GOT3 (cell line): ENCODE measurements around the gene GMIP.

Experiments used
- DNase-seq: peaks from one replicate; lab custom pipeline; 2025; ENCODE audit warnings: mixed read lengths; lab: John Stamatoyannopoulos, UW

GMIP gene

DNA sequence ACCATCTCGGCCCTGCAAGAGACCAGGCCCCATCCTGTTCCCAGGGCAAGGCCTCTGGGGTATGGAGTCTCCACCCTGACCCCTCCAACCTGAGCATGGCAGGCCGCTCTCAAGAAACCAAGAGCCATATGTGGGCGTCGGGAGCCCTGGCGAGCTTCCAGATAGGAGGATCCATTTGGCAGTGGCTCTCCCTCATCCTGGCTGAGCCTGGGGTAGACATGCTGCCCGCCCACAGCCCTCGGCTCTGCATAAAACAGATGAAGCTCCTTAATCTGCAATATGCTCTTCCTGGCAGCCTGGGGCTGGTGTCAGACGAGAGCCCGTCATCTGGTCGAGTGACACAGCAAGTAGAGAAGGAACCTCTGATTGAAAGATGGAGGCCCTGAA lies 13.9 kb upstream of the GMIP start:
- no peak for DNase-seq

- no peak for DNase-seq
Measured at GRCh38 chr19:19656451-19657396, 13.3 kb upstream of the GMIP start.

GRCh38 chr19:19655641-19656343 lies 12.3 kb upstream of the GMIP start:
- no peak for DNase-seq

DNA sequence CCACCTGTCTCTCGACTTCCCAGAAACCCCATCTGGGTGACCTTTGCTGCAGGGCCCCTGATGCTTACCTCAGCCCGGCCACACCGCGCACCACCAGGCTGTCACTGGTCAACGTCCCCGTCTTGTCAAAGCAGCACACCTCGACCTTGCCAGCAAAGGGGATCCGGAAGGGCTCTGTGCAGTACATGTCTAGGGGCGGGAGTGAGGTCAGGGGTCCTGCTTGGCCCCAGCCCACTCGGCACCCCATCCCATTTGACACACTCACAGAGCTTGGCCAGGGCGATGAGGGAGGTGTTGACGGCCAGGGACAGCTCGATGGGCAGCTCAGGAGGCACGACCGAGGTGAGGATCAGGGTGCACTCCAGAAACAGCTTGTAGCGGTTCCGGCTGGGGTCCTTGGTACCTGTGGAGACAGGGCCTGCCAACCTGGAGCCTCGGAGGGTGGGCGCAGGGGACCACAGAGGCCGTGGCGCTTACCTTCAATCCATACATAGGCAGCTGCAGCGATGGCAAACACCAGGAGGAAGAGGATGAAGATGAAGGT lies 11.7 kb upstream of the GMIP start:
- DNase-seq = no peak

DNA sequence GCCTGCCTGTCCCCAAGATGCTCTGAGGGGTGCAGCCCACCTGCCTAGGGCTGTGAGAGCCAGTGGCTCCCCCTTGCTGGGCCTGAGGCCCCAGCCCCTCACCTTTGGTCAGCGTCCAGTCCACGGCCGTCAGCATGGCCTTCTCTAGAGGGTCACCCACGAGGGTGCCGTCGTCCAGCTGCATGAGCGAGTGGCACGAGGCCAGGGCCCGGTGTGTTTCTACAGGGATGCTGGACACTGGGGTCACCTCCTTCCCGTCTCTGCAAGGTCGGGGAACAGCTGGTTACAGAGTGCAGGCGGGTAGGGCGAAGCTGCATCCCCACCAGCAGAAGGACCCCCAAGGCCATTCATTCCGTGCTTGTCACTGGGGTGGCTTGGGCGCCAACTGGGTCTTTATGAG lies 11.0 kb upstream of the GMIP start:
- no peak for DNase-seq

GRCh38 chr19:19653597-19654147 lies 10.2 kb upstream of the GMIP start:
- no peak for DNase-seq

DNA sequence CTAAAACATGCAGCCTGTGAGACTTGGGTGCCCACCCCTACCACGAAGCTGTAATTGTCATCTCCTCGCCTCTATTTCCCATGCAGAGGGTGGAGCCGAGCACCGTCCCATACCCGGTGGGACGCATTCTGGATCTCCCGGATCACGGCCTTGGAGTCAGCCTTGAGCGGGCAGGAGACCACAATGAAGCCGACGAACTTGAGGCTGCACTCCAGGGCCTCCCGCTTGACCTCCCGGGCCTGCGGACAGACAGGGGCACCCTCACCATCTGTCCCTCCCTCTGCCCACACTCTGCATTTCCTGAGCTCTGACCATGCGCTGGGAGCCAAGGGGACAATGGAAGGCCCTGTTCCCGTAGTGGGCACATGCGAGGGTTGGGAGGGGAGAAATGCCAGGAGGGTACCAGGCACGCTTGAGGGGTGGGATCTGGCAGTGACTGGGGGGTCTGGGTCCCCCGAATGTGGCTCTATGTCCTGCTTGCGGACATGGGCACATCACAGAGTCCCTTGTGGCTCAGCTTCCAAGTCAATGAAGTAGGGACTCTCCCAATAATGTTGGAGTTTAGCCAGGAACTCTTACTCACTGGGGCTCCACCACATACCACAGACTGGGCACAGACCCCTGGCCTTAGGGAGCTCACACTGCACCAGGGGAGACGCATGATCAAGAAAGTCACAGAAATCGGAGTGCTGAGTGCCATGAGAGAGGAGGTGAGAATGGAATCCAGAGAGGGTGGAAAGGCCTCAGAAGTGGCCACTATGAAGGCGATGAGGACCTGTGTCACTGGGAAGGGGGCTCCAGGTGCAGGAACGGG lies 9.2 kb upstream of the GMIP start:
- DNase-seq = no peak

DNA sequence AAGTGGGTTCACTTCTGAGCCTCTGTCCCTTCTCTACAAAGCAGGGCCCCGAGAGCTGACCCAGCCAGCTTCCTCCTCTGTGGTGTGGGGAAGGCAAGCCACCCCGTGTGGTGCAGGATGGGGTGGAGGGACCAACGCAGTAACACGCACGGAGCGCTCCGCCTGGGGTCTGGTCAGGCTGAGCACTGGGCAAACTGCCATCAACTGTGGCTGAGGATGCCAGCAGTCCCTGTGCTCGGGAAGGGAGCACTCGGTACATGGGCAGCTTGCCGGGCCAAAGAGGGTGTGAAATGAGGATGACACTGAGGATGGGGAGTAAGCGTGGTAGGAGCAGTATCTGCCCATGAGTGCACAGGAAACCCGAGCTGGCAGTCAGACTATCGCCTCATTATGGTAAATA lies 7.6 kb upstream of the GMIP start:
- no peak for DNase-seq

DNA sequence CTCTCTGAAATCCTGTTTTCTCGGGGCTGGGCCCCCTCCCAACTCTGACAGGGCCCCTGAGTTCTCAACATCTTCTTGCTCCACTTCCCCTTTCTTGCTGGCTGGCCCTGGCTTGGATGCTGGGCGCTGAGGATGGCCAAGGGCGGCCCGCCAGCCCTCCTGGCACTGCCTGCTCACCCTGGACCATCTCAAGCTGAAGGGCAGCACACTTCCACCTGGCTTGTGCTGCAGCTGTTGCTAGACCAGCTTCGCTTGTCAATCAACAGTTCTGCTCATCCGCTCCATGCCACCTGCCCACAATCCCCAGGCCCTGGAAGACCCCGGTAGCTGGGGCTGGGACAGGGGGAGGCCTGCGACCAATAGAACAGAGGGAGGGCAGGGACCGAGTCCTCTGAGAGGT lies 6.9 kb upstream of the GMIP start:
- DNase-seq = no peak

- no peak for DNase-seq
Measured at GRCh38 chr19:19649580-19649995, 6.1 kb upstream of the GMIP start.

DNA sequence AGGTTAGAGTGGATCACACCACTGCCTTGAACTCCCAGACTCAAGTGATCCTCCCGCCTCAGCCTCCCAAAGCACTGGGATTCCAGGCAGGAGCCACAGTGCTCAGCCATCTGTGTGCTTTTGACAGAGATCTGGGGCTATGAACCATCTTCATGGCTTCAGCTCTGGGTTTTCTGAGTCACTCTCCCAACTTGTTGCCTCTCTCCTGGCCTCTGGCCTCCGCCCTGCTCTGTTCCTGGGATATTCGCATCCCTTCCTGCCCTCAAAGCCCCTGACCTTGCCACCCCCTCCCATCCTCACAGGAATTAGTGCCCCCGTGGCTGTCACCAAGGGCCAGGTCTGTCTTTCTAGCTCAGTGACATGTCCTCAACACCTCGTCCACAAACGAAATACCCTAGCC lies 5.7 kb upstream of the GMIP start:
- DNase-seq = no peak

DNA sequence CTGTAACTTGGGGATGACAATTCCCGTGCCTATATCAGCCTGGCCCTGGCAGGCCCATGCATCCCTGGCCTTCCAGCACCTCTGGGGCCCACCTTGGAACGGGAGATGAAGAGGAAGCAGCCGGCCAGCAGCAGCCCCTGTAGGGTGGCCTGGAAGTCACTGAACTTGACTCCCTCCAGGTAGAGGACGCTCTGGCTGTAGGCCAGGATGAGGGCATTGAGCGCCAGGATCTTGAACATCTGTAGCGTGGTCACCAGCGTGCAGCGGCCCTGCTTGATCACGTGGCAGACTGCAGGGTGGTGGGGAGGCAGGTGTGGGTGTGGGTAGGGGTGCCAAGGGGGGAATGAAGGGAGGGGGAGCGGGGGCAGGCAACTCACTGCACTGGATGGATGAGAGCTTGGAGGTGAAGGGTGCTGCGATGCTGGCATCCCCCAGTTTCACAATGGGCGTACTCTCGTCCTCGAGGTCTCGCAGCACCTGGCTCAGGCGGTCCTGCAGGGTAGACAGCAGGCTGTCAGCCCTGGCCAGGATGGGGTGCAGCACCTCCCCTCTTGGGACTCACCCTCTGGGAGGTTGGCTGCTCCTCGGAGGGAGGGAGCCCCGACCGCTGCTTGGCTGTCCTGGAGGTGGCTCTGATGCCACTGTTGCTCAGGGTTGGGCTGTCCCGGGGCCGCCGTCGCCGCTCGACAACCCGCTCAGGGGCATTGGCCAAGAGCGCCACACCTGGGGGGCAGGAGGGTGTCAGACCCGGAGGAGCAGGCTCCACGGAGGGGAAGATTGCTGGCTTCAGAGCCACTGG lies 3.8 kb upstream of the GMIP start:
- DNase-seq = no peak

DNA sequence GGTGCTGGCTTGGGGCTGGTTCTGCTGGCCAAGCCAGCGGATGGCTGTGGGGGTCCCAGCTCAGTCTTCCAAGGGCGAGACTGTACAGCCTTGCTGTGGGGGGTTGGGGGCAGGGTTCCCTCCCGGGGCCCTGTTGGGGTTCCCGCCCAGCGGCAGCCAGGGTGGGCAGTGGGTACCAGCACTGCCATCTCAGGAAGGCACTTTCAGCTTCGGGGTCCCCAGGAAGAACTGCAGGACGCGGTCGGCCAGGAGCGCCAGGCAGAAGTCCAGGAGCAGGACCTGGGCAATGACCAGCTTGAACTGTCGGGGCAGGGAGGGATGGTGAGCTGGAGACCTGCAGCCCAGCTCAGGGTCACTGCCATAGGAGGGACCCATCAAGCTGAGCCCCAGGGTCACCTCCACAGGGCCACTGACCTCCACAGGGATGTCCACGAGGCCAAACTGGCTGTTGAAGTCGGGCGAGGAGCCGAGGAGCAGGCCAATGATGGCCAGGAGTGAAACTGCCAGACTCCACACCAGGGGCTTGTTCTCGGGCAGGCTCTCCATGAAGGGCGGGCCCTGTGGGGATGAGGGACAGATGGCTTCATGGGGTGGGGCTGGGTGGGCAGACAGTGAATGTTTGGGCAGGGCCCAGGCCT lies 1.9 kb upstream of the GMIP start:
- no peak for DNase-seq

DNA sequence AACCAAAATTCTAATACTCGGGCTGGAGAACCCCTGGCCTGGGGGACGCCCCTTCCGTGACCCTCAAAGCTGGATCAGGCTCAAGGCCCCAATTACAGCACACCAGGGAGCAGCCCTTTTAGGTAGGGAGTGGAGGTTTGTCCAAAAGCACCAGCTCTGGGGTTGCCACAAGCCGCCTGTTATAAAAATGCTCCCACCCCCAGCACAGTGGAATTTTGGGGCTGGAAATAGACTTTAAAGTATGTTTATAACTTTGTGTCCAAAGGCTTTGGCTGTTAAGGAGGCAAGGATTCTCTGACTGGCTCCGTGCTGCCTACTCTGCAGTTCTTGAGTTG lies 564 bp upstream of the GMIP start:
- DNase-seq = no peak

- DNase-seq = no peak
Measured at GRCh38 chr19:19642506-19643157, 825 bp downstream of the GMIP start.

GRCh38 chr19:19637523-19638251 lies 5.8 kb downstream of the GMIP start:
- no peak for DNase-seq

DNA sequence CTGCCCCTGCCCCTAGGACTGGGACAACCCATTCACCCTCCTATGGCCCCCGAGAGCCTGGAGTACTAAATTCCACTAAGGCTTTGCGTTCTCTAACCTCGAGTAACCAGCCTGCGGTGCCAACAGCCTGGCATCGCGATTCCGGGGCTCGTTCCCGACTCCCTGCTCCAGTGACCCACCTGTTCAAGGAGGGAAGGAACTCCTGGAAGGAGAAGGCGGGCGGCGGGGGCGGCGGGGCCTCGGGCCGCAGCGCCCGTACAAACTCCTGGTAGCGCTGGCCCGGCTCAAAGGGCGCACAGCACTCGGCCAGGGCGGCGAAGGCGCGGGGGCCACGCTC lies 6.3 kb downstream of the GMIP start:
- DNase-seq = no peak

DNA sequence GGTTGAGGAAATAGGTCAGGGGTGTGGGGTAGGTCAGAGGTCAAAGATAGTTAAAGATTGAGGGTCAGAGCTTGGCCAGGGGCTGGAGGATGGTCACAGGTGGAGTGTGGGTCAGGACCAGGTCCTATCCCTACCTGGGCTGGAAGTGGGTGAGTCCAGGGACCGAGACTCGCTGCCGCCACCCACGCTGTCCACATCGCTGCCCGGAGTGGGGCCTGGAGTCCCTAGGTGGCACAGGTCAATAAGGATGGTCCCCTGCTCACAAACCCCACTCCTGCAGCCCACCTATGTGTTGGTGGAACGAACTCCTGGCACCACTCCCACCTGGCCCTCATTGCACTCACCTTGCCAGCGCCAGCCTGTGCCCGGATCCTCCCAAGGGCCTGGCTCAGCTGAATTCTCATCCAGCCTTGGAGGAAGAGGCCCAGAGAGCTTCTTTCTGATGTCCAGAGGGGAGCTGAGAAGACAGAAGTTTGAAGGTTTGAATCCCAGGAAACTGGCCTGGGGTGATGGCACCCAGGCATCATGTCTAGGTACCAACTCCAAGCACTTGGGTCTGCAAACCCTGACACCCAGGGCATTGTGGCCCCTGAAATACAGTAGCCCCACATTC lies 6.8 kb downstream of the GMIP start:
- no peak for DNase-seq

DNA sequence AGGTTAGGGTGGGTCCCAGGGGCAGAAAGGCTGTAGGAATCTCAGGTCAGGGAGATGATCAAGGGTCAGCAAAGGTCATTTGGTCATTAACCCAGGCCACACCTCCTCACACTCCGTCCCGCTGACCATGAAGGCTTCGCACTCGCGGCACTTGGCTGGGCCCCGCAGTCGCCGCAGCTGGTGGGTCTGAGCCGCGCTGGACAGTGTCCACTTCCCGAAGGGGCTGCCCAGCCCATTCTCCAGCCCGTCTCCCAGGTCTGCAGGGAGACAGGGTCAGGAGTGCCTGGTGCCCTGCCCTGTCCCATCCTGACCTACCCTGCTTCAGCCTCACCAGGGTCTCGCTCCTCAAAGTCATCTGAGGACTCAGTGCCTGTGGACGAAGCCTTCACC lies 8.1 kb downstream of the GMIP start:
- DNase-seq = no peak
